Measurements from ENCODE around the gene CHCHD6.

The CHCHD6 gene

DNA sequence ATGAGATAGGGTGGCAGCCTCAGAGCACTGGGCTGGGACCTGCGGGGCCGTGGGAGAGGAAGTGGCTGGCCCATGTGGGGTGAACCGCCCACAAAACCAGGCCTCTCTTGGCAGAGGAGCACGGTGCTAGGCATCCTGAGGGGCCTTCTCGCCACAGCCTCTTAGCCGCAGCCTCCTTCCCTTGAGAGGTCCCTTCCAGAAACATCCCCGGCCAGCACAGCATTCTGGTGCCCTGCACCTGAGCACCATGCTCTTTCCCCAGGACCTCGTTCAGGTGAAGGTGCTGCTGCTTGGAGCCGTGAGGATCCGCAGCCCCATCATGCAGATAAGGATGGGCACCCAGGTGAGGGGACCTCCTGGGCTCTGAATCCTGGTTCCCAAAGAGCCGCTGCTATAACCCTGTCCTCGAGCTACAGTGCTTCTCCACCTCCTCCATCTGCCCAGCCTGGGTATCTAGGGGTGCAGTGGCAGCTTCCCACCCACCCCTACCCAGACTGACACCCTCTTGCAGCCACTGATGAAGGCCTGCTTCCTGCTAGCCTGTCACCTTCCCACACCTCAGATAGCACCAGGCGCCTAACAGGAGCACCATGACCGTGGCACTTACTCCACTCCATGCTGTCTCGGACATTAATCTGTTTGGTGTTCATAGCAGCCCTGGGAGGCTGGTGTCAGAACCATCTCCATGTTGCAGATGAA is 37.9 kb upstream of the CHCHD6 start:
- no peak overlapping the region for H3K4me3 ChIP-seq (ENCODE audit: low read length)
- no peak for DNase-seq (ENCODE audit: low read depth)
- TF ChIP-seq, protein P1, sequence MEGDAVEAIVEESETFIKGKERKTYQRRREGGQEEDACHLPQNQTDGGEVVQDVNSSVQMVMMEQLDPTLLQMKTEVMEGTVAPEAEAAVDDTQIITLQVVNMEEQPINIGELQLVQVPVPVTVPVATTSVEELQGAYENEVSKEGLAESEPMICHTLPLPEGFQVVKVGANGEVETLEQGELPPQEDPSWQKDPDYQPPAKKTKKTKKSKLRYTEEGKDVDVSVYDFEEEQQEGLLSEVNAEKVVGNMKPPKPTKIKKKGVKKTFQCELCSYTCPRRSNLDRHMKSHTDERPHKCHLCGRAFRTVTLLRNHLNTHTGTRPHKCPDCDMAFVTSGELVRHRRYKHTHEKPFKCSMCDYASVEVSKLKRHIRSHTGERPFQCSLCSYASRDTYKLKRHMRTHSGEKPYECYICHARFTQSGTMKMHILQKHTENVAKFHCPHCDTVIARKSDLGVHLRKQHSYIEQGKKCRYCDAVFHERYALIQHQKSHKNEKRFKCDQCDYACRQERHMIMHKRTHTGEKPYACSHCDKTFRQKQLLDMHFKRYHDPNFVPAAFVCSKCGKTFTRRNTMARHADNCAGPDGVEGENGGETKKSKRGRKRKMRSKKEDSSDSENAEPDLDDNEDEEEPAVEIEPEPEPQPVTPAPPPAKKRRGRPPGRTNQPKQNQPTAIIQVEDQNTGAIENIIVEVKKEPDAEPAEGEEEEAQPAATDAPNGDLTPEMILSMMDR (conservative IDR thresholded peaks at IDR 0.05; ENCODE audit: low read length), result no peak

DNA sequence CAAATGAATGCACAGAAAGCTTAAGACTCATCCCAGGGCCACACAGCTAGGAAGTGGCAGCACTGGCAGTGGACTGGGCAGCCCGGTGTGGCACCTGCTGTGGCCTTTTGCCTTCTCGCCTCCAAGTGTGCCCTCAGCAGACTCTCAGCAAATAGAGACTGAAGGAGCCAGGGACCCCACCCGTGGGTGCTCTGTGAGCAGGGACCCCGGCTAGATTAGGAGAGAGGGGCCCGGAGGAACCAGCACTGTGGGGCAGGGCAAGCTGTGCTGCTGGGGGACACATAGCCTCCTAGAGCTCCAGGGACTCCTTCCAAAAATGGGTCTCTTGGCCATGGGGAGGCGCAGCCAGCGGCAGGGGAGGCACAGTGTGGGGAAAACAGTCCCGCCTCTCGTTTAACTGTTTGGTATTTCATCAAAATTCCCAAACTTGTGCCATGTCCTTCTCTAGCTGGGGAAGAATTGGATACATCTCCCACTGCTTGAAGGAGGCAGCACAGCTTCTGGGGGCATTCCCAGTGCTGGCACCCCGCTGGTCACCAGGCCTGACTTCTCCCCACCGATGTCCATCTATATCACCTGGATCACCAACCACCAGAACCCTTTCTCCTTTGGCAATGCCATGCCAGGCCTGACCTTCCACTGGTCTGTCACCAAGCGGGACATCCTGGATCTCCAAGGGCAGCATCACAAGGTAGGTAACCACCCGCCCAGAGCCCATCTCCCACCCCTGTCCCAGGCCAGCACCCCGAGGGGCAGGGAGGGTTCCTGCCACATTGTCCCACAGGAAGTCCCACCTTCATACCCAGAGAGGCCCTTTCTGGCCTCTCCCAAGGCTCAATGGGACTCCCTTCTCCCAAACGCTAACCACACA is 37.1 kb upstream of the CHCHD6 start:
- H3K4me3 ChIP-seq (ENCODE audit: low read length), result no peak overlapping the region
- TF ChIP-seq, protein P1 (conservative IDR thresholded peaks at IDR 0.05; ENCODE audit: low read length), result no peak
- no peak for DNase-seq (ENCODE audit: low read depth)

DNA sequence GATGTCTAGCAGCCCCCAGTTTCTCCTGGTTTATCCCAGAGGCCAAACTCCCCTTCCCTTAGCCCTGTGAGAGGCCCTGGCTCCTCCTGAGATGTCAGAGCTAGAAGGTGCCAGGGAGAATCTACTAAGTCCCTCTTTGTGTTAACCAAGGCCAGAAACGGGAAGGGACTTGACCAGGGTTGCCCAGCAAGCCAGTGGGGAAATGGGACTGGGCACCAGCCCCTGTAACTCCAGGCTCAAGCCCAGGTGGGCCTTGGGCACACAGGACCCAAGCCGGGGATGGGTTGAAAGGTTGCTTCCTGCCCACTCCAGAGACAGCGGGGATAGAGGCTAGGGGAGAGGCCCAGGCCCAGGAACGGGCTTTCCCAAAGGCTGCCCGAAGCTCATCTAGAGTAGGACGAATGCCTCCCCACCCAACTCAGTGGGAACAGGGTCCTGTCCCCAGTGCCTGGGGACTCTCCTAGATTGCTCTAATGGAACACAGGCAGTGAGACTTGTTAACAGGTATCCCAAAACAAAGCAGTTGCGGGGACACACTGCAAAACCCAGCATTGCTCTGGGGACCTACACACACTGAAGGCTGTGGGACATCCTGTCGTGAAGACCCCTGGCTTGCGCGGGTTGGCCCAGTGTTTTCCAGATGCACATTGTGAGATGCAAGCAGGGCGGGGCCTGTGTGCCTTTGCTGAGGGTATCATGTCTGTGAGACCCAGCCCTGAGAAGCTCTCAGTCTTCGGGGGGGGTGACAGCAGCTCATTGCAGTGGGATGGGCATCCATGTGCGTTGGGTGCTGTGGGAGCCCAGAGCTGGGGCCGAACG is 36.2 kb upstream of the CHCHD6 start:
- H3K4me3 ChIP-seq (ENCODE audit: low read length), result no peak overlapping the region
- TF ChIP-seq, protein P1 (conservative IDR thresholded peaks at IDR 0.05; ENCODE audit: low read length), result no peak
- no peak for DNase-seq (ENCODE audit: low read depth)

DNA sequence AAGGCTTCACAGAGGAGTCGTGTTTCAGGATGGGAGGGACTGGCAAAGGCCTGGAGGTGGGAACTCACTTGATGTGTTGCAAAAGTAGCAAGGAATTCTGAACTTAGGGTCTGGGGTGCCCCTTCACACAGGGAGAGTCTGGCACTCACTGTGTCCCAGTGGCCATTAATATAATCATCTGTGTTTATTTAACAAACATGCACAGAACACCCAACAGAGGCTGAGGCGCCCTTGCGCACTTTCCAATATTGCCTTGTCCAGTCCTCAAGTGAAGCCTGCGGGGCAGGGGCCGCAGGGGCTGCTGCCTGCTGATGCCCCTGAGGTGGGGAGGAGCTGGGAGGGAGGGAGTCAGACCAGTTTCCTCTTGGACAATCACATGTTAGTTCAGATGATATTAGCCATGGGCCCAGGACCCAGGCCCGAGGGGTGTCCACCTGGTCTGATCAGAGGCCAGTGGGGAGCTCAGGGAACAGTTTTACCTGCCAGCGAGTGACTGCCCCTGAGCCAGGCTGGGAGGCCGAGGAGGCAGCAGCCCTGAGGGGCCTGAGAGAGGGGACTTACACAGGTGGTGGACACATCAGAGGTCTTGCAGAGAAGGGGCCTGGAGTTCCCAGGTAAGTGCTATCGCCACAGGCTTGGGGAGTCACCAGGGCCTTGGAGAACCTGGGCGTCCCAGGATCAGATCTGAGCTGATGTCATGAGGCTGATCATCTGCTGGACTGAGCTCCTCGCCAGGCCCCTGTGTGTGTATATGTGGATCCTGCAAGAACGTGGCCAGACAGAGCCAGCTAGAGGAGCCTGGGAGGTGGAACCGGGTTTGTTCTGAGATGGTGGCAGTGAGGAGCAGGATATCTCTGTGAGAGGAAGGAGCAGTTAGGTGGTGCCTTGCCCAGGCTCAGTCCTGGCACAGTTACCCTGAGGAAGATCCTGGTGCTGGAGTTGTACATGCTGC is 35.3 kb upstream of the CHCHD6 start:
- DNase-seq (ENCODE audit: low read depth), result no peak
- TF ChIP-seq, protein P1 (conservative IDR thresholded peaks at IDR 0.05; ENCODE audit: low read length), result no peak
- no peak overlapping the region for H3K4me3 ChIP-seq (ENCODE audit: low read length)

DNA sequence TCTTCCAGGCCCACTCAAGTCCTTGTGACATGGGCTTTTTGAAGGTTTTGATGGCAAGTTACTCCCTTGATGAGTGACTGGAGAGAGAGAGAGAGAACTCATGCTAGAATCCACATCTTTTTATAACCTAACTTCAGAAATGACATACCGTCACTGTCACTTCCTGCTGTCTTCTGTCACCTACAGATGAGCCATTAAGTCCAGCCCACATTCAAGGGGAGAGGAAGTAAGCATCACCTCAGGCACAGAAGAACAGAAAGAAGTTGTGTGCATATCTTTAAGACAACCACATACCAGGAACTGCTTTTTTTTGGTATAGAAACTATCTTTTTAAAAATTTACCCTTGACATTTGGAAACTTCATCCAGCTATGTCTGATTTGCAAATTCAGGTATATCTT is 32.5 kb upstream of the CHCHD6 start:
- H3K4me3 ChIP-seq (ENCODE audit: low read length), result no peak overlapping the region
- DNase-seq (ENCODE audit: low read depth), result no peak
- TF ChIP-seq, protein P1 (conservative IDR thresholded peaks at IDR 0.05; ENCODE audit: low read length), result no peak

DNA sequence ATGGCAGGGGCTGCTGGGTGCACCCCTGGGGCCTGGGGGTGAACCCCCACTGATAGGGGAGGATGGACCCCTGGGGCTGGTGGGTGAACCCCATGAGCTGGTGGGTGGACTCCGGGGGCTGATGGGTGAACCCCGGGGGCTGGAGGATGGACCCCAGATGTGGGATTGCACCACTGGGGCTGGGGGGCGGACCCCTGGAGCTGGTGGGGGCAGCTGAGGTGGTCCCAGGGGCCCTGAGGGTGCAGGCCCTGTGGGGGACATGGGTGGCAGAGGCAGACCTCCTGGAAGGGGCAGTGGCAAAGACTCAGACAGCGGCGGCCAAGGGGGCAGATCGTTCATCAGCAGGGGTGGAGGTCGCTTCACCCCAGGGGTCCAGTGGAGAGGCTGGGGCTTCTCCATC is 31.7 kb upstream of the CHCHD6 start:
- TF ChIP-seq, protein P1 (conservative IDR thresholded peaks at IDR 0.05; ENCODE audit: low read length), result no peak
- H3K4me3 ChIP-seq (ENCODE audit: low read length), result no peak overlapping the region
- no peak for DNase-seq (ENCODE audit: low read depth)
